Subcutaneous abdominal adipose tissue (tissue), 5 donors: ENCODE measurements around the gene SOX21.

ENCODE experiments used
- H3K27ac ChIP-seq: one replicate; pipeline ENCODE4 v1.7.0; 2013; ENCODE audit warnings: low read depth, mild to moderate bottlenecking, inconsistent platforms, low read length, moderate library complexity
- H3K27me3 ChIP-seq, 5 donors: one replicate each; pipeline ENCODE4 v1.7.0; 2013; ENCODE audit warnings: low read length in 5 of 5, inconsistent platforms in 1 of 5; ENCODE audit not compliant: control insufficient read depth in 5 of 5, insufficient read depth in 4 of 5
- H3K36me3 ChIP-seq, 5 donors: one replicate each; pipeline ENCODE4 v1.7.0; 2013; ENCODE audit warnings: low read length in 5 of 5; ENCODE audit not compliant: control insufficient read depth in 5 of 5, insufficient read depth in 5 of 5
- H3K4me1 ChIP-seq, 5 donors: one replicate each; pipeline ENCODE4 v1.7.0; 2013; ENCODE audit warnings: low read length in 5 of 5, mild to moderate bottlenecking in 3 of 5, moderate library complexity in 1 of 5; ENCODE audit not compliant: control insufficient read depth in 5 of 5, insufficient read depth in 5 of 5
- H3K4me3 ChIP-seq, 5 donors: one replicate each; pipeline ENCODE4 v1.7.0; 2013; ENCODE audit warnings: low read length in 5 of 5, low read depth in 1 of 5
- H3K9ac ChIP-seq, 5 donors: one replicate each; pipeline ENCODE4 v1.7.0; 2013; ENCODE audit warnings: low read length in 5 of 5, mild to moderate bottlenecking in 4 of 5, moderate library complexity in 3 of 5
- H3K9me3 ChIP-seq, 5 donors: one replicate each; pipeline ENCODE4 v1.7.0; 2013; ENCODE audit warnings: low read length in 5 of 5; ENCODE audit not compliant: control insufficient read depth in 5 of 5
- donor health status: healthy.
- donor health status: healthy.
- donor health status: healthy.
- donor health status: healthy.
- donor health status: healthy.

SOX21 gene

DNA sequence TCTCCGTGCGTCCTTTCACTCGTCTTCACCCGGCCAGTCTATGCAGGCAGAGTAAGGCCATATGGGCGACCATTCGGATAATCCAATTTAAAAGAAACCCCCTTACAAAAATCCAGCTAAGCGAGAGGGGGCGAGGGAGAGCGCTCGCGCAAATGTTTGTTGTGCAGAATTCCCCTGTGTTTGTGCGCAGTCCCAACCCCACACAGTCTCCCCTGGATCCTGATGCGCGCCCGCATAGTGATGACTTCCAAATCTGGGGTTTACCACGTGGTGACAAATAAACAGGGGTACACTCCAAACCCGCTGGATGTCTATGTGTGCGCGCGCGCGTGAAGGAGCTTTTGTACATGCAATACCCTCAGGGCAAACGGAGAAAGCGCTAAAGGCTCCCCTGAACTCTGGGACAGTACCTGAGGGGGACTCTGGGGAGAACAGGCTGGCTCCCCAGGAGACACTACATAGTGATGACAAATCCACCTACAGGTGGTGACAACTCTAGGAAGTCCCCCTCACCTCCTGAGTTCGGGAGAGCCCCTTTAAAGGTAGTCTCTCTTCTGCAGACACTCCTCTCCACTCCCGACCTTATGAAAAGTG lies 8.5 kb downstream of the SOX21 start:
- H3K4me3 ChIP-seq, result no peak overlapping the region
- no peaks in the 10 kb centered on the region for H3K36me3 ChIP-seq
- H3K9me3 ChIP-seq, result no peaks in the 10 kb centered on the region
- H3K9ac ChIP-seq, result no peak overlapping the region
- H3K4me1 ChIP-seq, result peaks cover 0 to 16% (median 11%) of the 10 kb centered on the region in 5 donors
- H3K27me3 ChIP-seq, result peaks cover 57 to 92% (median 81%) of the 10 kb centered on the region in 5 donors
- no peak overlapping the region for H3K27ac ChIP-seq

DNA sequence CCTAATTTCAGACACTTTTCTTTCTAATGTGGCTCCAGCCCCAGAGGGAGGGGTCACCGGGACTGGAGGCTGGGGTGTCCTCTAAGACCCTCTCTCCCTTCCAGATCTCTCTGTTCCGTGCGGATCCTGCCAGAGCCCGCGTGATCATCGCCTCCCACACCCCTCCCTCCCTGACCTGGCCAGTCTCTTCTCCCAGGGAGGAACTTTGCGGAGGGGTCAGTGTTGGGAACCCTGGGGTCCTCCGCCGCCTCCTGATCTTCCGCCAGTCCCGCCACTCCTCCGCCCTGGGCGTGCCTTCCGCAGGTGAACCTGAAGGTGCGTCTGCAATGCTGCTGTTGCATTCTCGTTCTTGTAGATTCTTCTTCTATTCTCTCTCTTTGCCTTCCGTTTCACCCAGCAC lies 9.1 kb downstream of the SOX21 start:
- Histone ChIP-seq H3K4me1 (peaks cover 0 to 16% (median 11%) of the 10 kb centered on the region in 5 donors), H3K27ac (no peak overlapping the region), H3K4me3 (no peak overlapping the region), H3K36me3 (no peaks in the 10 kb centered on the region), H3K9me3 (no peaks in the 10 kb centered on the region), H3K9ac (no peak overlapping the region), H3K27me3 (peaks cover 53 to 88% (median 81%) of the 10 kb centered on the region in 5 donors)

DNA sequence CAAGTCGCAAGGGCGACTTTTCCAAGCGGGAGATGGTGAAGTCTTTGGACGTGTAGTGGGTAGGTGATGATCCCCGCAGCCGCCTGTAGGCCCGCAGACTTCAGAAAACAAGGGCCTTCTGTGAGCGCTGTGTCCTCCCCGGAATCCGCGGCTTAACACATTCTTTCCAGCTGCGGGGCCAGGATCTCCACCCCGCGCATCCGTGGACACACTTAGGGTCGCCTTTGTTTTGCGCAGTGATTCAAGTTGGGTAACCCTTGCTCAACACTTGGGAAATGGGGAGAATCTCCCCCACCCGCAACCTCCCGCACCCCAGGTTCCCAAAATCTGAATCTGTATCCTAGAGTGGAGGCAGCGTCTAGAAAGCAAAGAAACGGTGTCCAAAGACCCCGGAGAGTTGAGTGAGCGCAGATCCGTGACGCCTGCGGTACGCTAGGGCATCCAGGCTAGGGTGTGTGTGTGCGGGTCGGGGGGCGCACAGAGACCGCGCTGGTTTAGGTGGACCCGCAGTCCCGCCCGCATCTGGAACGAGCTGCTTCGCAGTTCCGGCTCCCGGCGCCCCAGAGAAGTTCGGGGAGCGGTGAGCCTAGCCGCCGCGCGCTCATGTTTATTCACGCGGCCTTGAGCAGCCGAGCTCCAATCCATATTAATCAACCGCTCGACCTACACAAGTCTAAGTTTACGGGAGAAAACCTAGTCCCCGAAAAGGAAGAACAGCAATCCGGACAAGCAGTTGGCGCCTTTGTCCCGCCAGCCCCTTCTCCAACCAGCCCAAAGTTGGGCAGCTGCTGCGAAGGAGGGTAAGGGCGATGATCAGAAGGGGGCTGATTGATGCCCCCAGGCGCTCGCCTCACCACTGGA lies 9.9 kb downstream of the SOX21 start:
- H3K27me3 ChIP-seq, result peaks cover 44 to 79% (median 73%) of the 10 kb centered on the region in 5 donors
- no peak overlapping the region for H3K9ac ChIP-seq
- H3K27ac ChIP-seq, result no peak overlapping the region
- peaks cover 0 to 9% (median 3%) of the 10 kb centered on the region in 5 donors for H3K4me1 ChIP-seq
- H3K9me3 ChIP-seq, result no peaks in the 10 kb centered on the region
- no peak overlapping the region for H3K4me3 ChIP-seq
- no peaks in the 10 kb centered on the region for H3K36me3 ChIP-seq

DNA sequence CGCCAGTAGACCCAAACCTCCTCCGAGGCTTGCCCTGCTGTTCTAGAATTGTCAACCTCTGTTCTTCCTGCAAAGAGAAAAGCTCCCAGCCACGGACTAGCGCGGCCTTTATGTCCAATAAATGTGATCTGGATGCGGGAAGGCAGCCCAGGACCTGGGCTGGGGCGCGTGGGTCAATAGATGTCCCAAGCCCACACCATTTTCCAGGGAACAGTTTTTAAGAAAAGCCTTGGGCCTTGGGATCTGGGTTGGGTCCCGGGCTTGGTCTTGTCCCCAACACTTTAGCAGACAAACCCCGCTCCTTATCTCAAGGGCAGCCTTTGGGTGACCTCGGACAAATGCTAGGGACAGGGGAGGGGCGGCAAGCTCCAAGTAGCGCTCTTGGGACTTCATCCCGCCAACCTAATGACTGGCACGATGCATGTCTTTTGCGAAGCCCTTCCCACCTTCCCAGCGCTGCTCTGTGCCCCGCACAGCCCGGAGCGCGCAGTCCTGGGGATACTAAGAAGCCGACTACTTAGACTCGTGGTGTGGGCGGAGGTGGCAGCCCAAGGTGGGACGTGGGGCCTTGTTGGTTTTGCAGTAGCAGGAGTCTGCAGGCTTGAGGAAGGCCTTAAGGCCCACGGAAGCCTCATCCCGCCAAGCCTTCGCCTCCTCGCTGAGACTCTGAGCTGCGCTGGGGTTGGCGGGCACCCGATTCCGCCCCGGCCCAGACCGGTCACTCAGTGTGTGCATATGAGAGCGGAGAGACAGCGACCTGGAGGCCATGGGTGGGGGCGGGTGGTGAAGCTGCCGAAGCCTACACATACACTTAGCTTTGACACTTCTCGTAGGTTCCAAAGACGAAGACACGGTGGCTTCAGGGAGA lies 10.8 kb downstream of the SOX21 start:
- H3K4me3 ChIP-seq, result no peak overlapping the region
- peaks cover 0 to 3% (median 0%) of the 10 kb centered on the region in 5 donors for H3K4me1 ChIP-seq
- no peak overlapping the region for H3K9ac ChIP-seq
- peaks cover 41 to 73% (median 64%) of the 10 kb centered on the region in 5 donors for H3K27me3 ChIP-seq
- H3K36me3 ChIP-seq, result no peaks in the 10 kb centered on the region
- no peaks in the 10 kb centered on the region for H3K9me3 ChIP-seq
- no peak overlapping the region for H3K27ac ChIP-seq

DNA sequence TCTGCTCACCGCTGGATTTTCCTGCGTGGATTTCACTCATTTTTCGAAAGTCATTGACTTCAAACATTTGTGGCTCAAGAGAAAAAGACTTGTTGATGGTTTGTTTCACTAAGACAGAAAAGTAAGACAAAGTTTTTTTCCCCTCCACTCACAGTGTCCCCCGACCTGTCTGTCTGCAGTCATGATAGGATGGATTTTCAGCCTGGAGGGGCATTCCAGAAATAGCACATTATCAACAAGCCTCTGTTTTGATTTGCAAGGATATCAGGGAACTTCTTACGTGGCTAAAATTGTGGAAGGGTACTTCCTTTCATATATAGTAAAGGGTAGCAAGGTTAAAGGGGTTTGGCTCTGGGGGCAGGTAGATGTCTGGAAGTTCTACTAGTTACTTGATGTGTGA lies 11.8 kb downstream of the SOX21 start:
- Histone ChIP-seq H3K4me3 (no peak overlapping the region), H3K27ac (no peak overlapping the region), H3K4me1 (peaks cover 0 to 3% (median 0%) of the 10 kb centered on the region in 5 donors), H3K9ac (no peak overlapping the region), H3K36me3 (no peaks in the 10 kb centered on the region), H3K27me3 (peaks cover 33 to 63% (median 54%) of the 10 kb centered on the region in 5 donors), H3K9me3 (no peaks in the 10 kb centered on the region)

DNA sequence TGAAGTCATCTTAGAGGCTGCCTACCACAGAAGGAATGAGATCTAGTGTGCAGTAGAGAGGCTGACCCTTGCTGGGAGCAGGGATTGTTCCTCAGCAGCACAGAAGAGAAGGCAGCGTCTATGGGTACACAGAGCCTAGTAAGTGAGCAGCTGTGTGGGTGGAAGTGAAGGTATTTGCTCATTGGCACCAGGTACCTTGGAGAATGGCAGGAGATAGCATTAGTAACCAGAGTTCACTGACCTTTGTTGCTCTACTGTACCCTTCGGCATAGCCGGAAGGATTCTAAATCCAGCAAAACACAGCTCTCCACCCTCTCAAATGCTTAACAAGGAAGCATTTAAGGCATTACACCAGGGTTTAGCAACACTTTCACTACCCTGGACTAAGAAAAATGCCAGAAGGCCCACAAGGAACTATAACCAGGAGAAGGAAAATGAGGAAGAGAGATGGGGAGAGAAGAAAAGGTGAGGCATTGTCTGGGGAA lies 12.3 kb downstream of the SOX21 start:
- no peaks in the 10 kb centered on the region for H3K36me3 ChIP-seq
- no peak overlapping the region for H3K9ac ChIP-seq
- peaks cover 0 to under 1% (median 0%) of the 10 kb centered on the region in 5 donors for H3K4me1 ChIP-seq
- no peak overlapping the region for H3K27ac ChIP-seq
- H3K9me3 ChIP-seq, result no peaks in the 10 kb centered on the region
- peaks cover 29 to 59% (median 50%) of the 10 kb centered on the region in 5 donors for H3K27me3 ChIP-seq
- H3K4me3 ChIP-seq, result no peak overlapping the region

DNA sequence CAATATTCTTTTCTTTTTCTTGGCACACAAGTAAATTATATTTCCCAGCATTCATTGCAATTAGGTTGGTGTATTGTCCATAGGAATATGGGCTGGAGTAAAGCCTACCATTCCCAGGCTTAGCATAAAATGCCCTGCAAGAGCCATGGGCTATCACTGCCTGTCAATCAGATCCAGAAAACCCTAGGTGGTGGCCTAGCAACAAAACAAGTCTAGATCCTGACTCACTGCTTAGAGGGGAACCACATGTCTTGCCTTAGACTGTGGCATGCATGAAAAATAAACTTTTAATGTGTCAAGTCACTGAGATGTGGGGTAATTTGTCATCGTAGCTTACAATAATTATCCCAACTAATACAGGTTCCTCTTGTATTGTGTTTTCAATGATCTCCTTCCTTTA lies 16.2 kb downstream of the SOX21 start:
- no peaks in the 10 kb centered on the region for H3K36me3 ChIP-seq
- H3K9ac ChIP-seq, result no peak overlapping the region
- peaks cover 3 to 21% (median 19%) of the 10 kb centered on the region in 5 donors for H3K27me3 ChIP-seq

DNA sequence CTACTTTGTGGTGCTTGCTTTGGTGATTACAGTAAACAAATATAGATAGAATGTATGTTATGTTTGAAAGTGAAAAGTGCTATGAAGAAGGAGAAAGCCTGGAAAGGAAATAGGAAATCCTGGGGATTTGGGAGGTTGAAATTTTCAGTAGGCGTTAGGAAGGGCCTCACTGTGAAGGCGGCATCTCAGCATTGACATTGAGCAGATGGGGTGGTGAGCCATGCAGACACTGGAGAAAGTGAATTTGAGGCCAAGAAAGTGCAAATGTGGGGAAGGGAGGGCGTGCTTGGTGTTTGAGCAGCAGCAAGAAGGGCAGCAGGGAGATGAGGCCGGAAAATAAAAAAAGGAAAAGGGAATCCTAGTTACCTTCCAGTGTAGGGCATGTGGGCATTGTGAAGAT lies 20.3 kb downstream of the SOX21 start:
- Histone ChIP-seq H3K36me3 (no peaks in the 10 kb centered on the region), H3K9ac (no peak overlapping the region), H3K4me1 (no peaks in the 10 kb centered on the region), H3K27ac (no peak overlapping the region), H3K4me3 (no peak overlapping the region), H3K27me3 (peaks cover 0 to 3% (median 2%) of the 10 kb centered on the region in 5 donors), H3K9me3 (no peaks in the 10 kb centered on the region)

More for the DNA sequence above, 16.2 kb downstream of the SOX21 start:
- H3K27ac ChIP-seq, result no peak overlapping the region
- H3K4me3 ChIP-seq, result no peak overlapping the region
- no peaks in the 10 kb centered on the region for H3K4me1 ChIP-seq
- no peaks in the 10 kb centered on the region for H3K9me3 ChIP-seq

DNA sequence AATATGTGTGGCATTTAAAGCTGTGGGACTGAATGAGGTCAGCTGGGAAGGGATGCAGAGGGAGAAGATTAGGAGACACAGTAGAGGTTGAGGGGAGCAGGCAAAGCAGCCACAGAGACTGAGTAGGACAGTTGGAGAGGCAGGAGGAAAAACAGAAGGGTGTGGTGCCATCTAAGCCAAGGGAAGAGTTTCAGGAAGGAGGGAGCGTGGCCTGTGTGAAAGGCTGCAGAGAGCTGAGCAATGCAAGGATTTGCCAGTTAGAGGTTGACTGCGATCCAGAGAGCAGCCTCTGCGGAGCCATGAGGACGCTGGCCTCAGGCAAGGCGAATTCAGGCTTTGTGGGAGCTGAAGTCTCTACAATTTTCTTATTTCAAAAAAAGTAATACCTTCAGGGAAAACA lies 28.9 kb downstream of the SOX21 start:
- peaks cover 0 to 3% (median 0%) of the 10 kb centered on the region in 5 donors for H3K27me3 ChIP-seq
- no peak overlapping the region for H3K9ac ChIP-seq
- no peak overlapping the region for H3K4me3 ChIP-seq
- H3K36me3 ChIP-seq, result no peaks in the 10 kb centered on the region
- H3K27ac ChIP-seq, result no peak overlapping the region
- H3K4me1 ChIP-seq, result no peaks in the 10 kb centered on the region
- no peaks in the 10 kb centered on the region for H3K9me3 ChIP-seq
